ENCODE data around the gene C6orf89.
"Not testable (repeated sequence)": the region's sequence is repeated elsewhere in the genome, so short reads cannot be mapped to it uniquely, and the experiment has no call there.

The C6orf89 gene

DNA sequence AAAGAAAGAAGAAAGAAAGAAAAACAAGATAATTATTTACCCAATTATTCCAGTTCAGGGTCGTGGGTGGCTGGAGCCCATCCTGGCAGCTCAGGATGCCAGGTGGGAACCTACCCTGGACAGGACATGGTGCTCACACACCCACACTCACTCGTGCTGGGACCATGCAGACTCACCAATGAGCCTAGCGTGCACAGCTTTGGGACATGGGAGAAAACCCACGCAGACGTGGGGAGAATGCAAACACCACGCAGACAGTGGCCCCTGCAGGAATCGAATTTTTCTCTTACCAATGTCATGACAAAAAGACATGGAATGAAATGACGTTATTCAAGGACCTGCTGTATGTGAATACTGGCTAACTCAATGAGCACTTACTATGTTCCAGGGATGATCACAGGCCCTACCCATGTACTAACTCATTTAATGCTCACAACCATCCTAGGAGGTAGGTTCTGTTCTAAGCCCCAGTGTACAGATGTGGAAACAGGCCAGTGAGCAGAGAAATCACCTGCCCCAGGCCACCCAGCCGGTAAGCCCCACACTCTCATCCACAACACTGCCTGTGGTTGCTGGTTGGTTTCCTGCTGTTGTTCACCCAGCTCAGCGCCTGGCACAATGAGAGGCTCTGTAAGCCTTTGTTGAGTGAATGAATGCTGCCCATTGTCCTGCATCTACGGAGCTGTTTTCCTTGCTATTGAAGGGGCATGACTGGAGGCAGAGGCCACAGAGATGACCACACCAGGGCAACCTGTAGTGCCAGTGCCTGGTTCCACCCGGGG, 62.0 kb downstream of the C6orf89 start:
- no peak for DNase-seq (ENCODE audit: low spot score)

DNA sequence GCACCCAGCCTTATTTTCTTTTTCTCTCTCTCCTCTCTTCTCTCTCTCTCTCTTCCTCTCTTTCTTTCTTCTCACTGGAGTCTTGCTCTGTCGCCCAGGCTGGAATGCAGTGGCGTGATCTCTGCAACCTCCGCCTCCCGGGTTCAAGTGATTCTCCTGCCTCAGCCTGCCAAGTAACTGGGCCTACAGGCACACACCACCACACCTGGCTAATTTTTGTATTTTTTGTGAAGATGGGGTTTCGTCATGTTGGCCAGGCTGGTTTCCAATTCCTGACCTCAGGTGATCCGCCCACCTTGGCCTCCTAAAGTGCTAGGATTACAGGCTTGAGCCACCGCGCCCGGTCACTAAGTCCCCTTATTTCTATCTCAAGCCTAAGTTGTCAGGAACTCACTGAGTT, 63.3 kb downstream of the C6orf89 start:
- DNase-seq (ENCODE audit: low spot score) = not testable (repeated sequence)

DNA sequence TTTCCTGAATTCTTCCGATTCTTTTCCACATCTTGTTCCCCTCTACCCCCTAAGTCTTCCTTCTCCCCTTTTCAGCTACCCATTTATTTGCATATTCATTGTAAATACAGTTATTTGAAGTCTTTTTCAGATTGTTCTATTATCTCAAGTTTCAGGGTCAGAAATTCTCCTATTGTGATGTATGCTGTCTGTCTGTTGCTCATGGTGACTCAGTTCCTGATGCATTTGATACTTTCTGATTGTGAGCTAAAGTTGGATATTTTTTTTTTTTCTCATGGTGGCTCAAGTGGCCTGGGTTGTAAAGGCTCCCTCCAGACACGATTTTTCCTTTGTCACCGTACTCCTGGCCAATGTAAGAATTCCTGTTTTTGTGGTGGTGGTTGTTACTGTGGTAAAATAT, 63.9 kb downstream of the C6orf89 start:
- DNase-seq (ENCODE audit: low spot score) = peak; percentile 54

DNA sequence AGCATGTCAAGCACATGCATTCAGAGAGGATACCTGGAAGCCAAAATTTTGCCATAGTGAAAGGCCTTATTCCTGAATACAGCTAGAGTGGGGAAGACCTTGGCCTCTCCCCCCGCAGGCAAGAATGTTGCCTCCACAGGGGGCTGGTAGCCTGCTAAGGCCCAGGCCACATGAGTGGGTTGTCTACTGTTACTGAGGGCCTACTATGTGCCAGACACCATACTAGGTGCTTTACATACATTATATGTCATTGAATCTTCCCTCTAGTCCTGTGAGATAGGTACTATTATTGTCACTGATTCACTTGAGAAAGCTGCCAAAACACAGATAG, 68.1 kb downstream of the C6orf89 start:
- DNase-seq (ENCODE audit: low spot score) = no peak

DNA sequence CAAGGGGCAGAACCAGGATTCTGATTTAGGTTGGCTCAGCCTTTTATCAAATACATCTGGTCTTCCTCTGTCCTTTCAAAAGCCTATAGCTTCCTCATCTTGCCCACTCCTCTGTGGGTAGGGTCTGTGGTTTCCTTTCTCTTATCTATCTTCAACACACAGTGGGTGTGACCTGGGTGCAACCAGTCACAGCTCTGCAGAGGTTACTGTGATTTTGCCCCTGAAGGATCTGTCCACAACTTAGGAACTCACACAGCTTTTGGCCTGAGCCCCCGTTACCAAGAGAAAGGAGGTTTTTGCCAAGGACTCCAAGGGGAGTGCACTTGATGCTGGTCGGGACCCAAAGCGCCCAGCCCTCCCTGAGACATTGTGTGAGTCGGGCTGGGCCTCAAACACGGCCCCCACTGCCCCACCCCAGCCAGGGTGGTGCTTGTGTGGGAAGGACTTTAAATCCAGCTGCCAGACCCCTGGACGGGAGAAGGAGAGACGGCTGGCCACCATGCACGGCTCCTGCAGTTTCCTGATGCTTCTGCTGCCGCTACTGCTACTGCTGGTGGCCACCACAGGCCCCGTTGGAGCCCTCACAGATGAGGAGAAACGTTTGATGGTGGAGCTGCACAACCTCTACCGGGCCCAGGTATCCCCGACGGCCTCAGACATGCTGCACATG, 68.6 kb downstream of the C6orf89 start, which contains the start of gene PI16:
PI16 (plus strand) TSS at position 477 of the 670 bp plus-strand sequence; CDS start at position 500, 23 bp downstream.
- DNase-seq (ENCODE audit: low spot score) = no peak

DNA sequence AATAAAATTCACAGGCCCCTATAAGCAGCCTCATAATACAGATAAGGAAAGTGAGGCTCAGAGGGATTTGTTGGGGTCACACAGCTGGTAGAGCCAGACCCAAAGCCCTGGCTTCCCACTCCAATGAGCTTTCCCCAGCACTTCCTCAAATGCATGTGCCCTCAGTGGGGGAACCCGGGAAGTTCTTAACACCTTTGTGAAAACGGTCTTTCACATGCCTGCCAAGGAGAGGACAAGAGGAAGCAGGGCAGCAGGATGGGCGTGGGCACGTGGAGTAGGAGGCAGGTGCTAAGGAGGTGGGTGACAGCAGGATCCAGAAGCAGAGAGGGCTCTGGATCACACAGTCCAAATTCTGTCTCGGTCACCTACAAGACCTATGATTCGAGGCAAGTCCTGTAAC, 69.4 kb downstream of the C6orf89 start:
- DNase-seq (ENCODE audit: low spot score) = no peak

DNA sequence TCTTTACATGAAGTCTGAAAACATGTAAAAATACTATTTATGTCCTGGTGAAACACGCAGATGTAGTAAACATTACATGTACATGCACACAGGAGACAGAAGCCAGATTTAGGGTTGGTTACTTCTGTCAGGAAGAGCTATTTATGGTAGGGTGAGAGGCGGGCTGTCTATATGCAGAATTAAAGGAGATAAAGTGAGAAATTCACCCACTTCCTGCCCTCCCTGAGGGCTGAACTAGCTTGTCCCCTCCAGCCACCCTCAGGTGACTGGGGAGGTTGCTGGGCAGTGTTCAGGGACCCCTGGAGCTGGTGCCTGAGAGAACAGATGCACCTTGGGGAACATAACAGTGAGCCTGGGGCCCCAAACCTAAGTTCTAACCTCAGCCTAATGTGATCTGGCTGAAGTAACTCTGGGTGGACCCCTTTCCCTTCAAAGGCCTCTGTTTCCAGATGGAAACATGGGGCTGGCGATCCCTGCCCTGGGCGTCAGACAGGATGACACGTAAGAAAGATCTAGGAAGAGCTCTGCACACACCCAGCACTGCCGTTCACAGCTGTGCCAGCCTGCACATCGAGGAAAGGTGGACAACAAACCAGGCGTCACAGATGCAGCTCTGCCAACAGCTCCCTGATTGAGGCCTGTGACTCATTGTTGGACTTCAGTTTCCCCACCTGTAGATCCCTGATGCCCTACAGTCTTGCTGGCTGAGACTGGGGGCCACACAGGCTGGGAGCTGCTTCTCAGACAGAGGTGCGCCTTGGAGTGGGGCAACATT, 70.1 kb downstream of the C6orf89 start:
- no peak for DNase-seq (ENCODE audit: low spot score)

DNA sequence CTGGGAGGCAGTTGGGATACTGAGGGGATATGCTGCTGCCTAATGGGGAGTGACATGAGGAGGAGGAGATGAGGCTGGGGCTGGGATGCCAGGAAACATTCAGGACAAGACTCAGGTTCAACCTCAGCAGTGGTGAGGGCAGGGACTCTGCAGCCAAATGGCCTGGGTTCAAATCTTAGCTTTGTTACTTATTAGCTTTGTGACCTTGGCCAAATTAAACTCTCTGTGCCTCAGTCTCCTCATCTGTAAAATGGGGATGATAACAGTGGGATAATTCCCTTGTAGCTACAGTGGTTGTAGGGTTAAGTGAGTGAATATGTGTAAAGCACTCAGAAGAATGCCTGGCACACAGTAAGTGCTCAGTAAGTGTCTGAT, 70.7 kb downstream of the C6orf89 start:
- DNase-seq (ENCODE audit: low spot score) = no peak

DNA sequence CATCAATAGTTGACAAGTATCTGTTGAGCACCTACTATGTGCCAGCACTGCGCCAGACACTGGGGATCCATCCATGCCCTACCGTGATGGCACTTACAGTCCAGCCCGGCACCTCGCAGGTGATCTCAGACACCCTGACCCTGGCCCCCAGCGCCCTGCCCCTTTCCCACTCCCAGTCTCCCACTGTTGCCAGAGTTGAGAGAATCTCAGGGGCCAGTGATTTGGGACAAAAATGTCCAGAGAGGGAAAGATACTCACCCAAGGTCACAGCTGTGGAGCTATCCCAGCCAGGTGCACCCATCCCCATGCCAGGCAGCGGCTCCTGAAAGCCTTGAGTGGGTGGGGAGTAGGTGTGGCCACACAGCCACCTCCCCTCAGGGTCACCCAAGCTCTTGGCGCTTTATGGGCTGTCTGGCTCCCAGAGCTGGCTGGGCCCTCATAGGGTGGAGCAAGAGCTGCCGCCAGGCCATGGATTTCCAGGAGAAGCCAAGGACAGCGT, 72.1 kb downstream of the C6orf89 start:
- DNase-seq (ENCODE audit: low spot score) = no peak

DNA sequence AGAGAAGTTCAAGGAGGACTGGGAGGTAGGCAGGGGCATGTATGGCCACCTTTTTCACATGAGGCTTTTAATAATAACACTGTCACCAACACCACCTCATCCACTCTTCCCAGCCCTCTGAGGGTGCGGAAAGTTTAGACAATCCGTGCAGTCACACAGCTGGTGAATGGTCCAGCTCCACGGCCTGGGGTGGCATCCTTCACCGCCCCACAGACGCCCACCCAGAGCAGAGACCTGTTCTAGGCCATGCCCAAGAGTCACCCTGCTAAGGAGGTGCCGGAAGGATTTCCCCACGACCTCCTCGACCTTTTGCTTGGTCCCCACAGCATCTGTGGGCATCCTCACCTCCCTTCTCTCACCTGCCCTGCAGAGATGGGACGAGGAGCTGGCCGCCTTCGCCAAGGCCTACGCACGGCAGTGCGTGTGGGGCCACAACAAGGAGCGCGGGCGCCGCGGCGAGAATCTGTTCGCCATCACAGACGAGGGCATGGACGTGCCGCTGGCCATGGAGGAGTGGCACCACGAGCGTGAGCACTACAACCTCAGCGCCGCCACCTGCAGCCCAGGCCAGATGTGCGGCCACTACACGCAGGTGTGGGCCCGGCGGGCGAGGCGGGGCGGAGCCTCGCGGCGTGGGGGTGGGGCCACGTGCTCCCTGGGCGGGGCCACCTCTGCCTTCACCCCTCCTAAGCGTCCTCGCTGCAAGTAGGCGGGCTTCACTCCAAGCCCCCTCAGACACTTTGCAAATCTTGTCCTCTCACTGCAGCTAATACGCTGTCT, 73.2 kb downstream of the C6orf89 start:
- DNase-seq (ENCODE audit: low spot score) = no peak

DNA sequence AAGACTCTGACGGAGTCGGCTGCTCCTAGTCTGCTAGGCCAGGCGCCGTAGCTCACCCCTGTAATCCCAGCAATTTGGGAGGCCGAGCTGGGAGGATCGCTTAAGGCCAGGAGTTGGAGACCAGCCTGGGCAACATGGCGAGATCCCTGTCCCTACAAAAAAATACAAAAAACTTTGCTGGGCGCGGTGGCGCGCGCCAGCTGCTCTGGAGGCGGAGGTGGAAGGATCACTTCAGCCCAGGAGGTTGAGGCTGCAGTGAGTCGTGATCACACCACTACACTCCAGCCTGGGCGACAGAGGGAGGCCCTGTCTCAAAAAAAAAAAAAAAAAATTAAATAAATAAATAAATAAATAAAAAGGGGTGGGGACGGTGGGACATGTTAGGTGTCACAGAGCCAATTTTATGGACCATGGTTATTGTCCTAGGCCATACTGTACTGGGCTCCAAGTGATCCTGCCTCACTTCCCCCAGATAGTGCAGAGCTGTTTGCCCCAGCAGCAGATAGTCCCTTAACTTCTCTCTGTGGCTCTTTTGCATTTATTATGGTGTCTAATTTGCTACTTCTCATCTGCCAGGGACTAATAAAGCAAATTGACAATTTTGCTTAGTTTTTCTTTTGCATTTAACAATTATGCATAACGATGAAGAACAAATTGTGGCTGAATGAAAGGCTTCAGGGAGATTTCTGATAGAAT, 74.0 kb downstream of the C6orf89 start:
- DNase-seq (ENCODE audit: low spot score) = no peak

DNA sequence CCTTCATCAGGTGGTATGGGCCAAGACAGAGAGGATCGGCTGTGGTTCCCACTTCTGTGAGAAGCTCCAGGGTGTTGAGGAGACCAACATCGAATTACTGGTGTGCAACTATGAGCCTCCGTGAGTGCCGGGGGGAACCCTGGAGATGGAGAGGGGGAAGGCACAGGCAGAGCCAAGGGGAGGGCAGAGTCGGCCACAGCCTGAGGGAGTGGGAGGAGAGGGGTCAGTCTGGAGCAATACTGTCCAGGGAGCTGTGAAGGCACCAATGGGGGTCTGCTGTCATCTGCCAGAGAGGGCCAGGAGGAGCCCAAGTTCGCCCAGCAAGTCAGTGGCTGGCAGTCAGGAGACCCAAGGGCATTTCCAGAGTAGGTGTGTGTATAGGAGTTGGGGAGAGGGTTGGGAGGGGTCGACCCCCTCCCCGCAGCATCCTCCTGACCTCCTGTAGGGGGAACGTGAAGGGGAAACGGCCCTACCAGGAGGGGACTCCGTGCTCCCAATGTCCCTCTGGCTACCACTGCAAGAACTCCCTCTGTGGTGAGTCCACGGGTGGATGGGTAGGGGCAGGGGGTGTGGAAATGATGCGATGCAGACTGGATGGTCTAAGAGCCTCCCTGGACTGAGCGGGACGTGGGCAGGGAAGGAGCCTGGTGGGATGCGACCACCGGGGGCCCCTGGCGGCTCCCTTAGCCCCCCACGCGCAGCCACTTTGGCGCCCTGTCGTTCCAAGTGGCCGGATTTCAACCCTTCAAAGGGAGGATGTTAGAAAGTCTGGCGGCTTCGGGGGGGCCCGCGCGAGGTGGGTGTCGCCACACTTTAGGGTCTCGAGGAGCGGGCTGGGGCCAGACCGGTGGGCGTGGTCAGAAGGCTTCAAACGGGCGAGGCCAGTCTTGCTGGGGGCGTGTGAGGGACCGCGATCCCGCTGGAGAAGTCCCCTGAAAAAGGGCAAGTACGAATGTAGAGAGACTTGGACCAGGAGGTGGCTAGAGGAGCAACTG, 76.0 kb downstream of the C6orf89 start:
- no peak for DNase-seq (ENCODE audit: low spot score)

DNA sequence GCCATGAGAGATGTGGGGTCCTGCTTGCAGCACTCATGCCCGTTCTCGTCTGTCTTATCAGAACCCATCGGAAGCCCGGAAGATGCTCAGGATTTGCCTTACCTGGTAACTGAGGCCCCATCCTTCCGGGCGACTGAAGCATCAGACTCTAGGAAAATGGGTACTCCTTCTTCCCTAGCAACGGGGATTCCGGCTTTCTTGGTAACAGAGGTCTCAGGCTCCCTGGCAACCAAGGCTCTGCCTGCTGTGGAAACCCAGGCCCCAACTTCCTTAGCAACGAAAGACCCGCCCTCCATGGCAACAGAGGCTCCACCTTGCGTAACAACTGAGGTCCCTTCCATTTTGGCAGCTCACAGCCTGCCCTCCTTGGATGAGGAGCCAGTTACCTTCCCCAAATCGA, 77.1 kb downstream of the C6orf89 start:
- DNase-seq (ENCODE audit: low spot score) = peak; percentile 76

DNA sequence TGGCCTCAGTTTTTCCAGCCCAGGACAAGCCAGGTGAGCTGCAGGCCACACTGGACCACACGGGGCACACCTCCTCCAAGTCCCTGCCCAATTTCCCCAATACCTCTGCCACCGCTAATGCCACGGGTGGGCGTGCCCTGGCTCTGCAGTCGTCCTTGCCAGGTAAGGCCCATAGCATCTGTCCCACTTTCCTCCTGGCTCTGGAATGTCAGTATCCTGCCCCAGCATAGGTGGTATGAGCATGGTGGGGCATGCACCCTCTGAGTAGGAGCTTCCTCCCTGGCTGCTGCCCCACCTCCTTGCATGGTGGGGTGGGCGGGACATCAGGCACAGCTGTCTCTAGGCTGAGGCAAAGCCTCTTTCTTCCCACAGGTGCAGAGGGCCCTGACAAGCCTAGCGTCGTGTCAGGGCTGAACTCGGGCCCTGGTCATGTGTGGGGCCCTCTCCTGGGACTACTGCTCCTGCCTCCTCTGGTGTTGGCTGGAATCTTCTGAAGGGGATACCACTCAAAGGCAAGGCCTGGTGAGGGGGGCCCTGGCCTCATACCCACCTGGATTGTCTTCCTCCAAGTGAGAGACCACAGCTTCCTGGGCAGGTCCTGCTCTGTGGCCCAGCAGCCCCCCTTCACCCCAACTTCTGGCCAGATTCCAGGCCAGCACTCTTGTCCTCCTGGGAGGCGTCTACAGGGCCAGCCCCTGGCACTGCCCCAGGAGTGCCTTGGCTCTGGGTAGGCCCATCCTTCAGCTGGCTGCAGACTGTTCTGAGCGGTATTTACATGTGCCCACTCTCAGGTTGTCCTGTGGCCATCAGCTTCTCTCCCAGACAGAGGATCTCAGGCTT, 77.9 kb downstream of the C6orf89 start:
- no peak for DNase-seq (ENCODE audit: low spot score)

DNA sequence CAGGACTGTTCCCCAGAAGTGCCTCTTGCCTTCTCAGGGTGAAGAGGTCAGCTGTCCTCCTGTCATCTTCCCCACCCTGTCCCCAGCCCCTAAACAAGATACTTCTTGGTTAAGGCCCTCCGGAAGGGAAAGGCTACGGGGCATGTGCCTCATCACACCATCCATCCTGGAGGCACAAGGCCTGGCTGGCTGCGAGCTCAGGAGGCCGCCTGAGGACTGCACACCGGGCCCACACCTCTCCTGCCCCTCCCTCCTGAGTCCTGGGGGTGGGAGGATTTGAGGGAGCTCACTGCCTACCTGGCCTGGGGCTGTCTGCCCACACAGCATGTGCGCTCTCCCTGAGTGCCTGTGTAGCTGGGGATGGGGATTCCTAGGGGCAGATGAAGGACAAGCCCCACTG, 78.6 kb downstream of the C6orf89 start:
- DNase-seq (ENCODE audit: low spot score) = no peak

DNA sequence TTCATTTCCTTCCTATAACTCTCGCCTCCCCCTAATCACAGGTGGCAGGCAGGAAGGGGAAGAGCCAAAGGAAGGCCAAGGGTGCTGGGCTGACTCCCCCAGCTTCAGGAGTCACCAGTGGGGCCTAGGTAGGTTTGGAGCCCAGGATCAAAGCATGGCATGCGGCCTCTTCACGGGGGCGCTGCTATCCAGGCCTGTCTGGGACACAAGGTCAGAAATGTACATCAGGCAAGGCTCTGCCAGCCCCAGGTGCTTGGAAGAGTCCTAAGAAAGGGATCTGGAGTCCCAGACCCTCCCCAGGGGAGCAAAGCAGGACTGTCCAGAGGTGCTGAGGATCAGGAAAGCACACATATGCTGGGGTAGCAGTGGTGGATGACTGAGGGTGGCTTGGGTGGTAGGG, 79.2 kb downstream of the C6orf89 start:
- no peak for DNase-seq (ENCODE audit: low spot score)

DNA sequence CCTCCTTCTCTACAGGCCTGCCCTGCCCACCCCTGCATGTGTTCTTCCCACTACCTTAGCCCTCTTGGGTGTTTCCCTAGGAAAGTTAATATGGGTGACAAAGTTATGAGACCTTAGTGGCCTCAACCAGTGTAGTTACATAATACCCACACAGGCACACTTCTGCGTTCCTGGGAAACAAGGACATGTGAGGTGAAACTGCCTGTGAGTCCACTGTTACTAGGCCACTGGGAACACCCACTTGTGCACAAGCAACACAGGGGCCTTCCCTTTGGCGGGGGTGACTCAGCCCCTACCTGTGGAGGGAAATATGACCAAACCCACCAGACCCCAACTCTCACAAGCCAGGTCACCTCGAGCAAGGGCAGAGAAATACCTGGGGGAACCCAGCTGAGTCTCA, 81.5 kb downstream of the C6orf89 start:
- no peak for DNase-seq (ENCODE audit: low spot score)

DNA sequence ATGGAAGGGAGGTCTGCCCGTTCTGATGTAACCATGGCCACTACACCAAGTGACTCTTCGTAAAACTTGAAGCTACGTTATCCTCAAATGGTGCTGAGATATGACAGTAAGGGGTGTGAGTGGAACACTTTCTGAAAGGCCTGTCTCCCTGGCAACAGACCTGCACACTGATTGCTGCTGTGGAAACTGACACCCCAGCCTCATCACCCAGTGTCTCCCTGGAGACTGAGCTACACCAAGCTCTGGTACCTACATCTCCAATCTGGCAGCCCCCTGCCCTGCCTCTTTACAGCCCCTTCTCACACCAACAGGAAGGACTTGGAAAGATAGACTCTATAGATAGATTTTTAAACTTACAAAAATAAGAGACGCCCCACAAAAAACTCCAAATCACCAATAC, 82.0 kb downstream of the C6orf89 start:
- no peak for DNase-seq (ENCODE audit: low spot score)

DNA sequence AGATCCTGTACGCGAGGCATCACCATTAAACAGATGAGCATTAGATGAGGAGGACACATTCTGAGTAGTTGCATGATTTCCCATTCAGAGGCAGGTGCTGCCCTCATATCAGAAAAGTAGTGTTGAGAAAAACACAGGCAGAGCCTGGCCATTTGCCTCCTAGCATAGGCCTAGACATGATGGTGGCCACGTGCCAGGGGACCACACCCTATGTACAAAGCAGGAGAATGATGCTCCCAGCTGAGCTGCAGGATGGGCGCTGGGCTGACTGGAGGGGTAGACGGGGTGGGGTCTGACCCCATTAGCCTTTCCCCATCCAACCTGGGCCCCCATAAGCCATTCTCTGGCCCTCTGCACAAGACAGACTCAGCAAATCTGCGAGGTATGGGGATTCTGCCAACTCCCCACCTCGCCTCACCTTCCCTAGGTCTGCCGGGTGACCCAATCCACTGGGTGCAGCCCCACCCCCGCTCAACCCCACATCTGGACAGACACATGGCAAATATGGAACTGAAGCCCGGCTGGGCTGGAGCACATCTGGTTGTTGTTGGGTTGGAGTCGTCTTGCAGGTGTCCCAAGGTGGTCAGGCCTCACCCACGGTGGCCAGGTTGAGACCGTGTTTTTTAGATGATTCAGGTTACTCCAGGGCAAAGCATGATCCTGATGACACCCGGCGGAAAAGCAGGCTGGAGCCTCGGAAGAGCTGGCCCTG, 82.7 kb downstream of the C6orf89 start:
- no peak for DNase-seq (ENCODE audit: low spot score)

Data from hepatic stellate cell (primary cell).